CD14-positive monocyte (primary cell): Measurements from ENCODE around the gene NT5C3B. TPM values are rescaled to one million over a fixed set of nuclear protein-coding genes. Genes with fewer than 3 reads are reported as not detected.

ENCODE experiments used
- DNase-seq, 3 donors: peaks; one replicate each; pipeline ENCODE4 v3.0.0-alpha.2; 2011 to 2022
- H2AFZ ChIP-seq: 2 replicates; pipeline ENCODE4 v1.6.0; 2012; ENCODE audit warnings: mild to moderate bottlenecking, low read depth, low read length, inconsistent platforms; ENCODE audit not compliant: insufficient read depth, poor library complexity, severe bottlenecking
- H3K27ac ChIP-seq, 2 donors: 1 replicate in 1 of 2; 2 replicates in 1 of 2; pipeline ENCODE4 v1.5.1; 2012 to 2013; ENCODE audit warnings: low read length in 2 of 2, control low read depth in 1 of 2, inconsistent platforms in 1 of 2, low read depth in 1 of 2, mild to moderate bottlenecking in 1 of 2
- H3K27me3 ChIP-seq, 2 donors: one replicate each; pipeline versions ENCODE4 v1.6.0 to v1.6.1; 2011 to 2013; ENCODE audit warnings: low read length in 2 of 2; ENCODE audit not compliant: control insufficient read depth in 2 of 2, insufficient read depth in 2 of 2
- H3K36me3 ChIP-seq, 2 donors: replicated peaks in 1 of 2; 1 replicate in 1 of 2; 2 replicates in 1 of 2; pipeline versions ENCODE4 v1.5.1 to v1.6.1; 2012 to 2013; ENCODE audit warnings: low read length in 2 of 2, control low read depth in 1 of 2, inconsistent platforms in 1 of 2, mild to moderate bottlenecking in 1 of 2; ENCODE audit not compliant: insufficient read depth in 2 of 2, control insufficient read depth in 1 of 2
- H3K4me1 ChIP-seq, 2 donors: 1 replicate in 1 of 2; 2 replicates in 1 of 2; pipeline versions ENCODE4 v1.5.1 to v1.6.1; 2012 to 2013; ENCODE audit warnings: low read length in 2 of 2, control low read depth in 1 of 2, inconsistent platforms in 1 of 2, mild to moderate bottlenecking in 1 of 2, moderate library complexity in 1 of 2; ENCODE audit not compliant: insufficient read depth in 2 of 2, control insufficient read depth in 1 of 2
- H3K4me2 ChIP-seq: replicated peaks from 2 replicates; pipeline ENCODE3; 2012; ENCODE audit warnings: low read length, moderate library complexity, mild to moderate bottlenecking; ENCODE audit not compliant: poor library complexity, severe bottlenecking; ENCODE audit errors: extremely low read depth
- H3K4me3 ChIP-seq, 3 experiments: fragments of 200-600 bp in 1 of 3; sonication (generic) in 1 of 3; replicated peaks in 1 of 3; 1 replicate in 2 of 3; 2 replicates in 1 of 3; pipeline ENCODE4 v1.5.1; 2011 to 2013; ENCODE audit warnings: low read length in 3 of 3, mild to moderate bottlenecking in 3 of 3, control low read depth in 2 of 3, low read depth in 2 of 3, inconsistent platforms in 1 of 3, moderate library complexity in 1 of 3
- H3K79me2 ChIP-seq: 2 replicates; pipeline ENCODE4 v1.6.0; 2012; ENCODE audit warnings: mild to moderate bottlenecking, control low read depth, inconsistent platforms, low read length, moderate library complexity; ENCODE audit not compliant: insufficient read depth
- H3K9ac ChIP-seq: 2 replicates; pipeline ENCODE4 v1.6.0; 2017; ENCODE audit warnings: low read length, mild to moderate bottlenecking; ENCODE audit not compliant: insufficient read depth, poor library complexity, severe bottlenecking
- H3K9me3 ChIP-seq, 2 donors: replicated peaks in 1 of 2; 1 replicate in 1 of 2; 2 replicates in 1 of 2; pipeline versions ENCODE4 v1.5.1 to v1.6.1; 2012 to 2013; ENCODE audit warnings: low read length in 2 of 2, control low read depth in 1 of 2; ENCODE audit not compliant: control insufficient read depth in 1 of 2, insufficient read depth in 1 of 2
- H4K20me1 ChIP-seq: 2 replicates; pipeline ENCODE4 v1.6.0; 2012; ENCODE audit warnings: mild to moderate bottlenecking, low read length, control low read depth, moderate library complexity; ENCODE audit not compliant: insufficient read depth
- H3K27ac Mint-ChIP-seq, 7 donors: one replicate each; pipeline ENCODE4 v1.8.0; 2020; ENCODE audit warnings: mild to moderate bottlenecking in 7 of 7, mixed read lengths in 7 of 7, moderate library complexity in 6 of 7, inconsistent platforms in 2 of 7
- H3K27me3 Mint-ChIP-seq, 3 donors: one replicate each; pipeline ENCODE4 v1.8.0; 2021 to 2022; ENCODE audit warnings: low read depth in 3 of 3, mild to moderate bottlenecking in 3 of 3, mixed read lengths in 3 of 3, moderate library complexity in 3 of 3, inconsistent platforms in 1 of 3
- H3K36me3 Mint-ChIP-seq, 2 donors: one replicate each; pipeline ENCODE4 v1.8.0; 2020; ENCODE audit warnings: mixed read lengths in 2 of 2, inconsistent platforms in 1 of 2, mild to moderate bottlenecking in 1 of 2
- H3K4me1 Mint-ChIP-seq: one replicate; pipeline ENCODE4 v1.8.0; 2020; ENCODE audit warnings: mild to moderate bottlenecking, mixed read lengths
- H3K4me3 Mint-ChIP-seq, 2 donors: one replicate each; pipeline ENCODE4 v1.8.0; 2020; ENCODE audit warnings: mild to moderate bottlenecking in 2 of 2, mixed read lengths in 2 of 2, moderate library complexity in 1 of 2
- H3K9me3 Mint-ChIP-seq, 7 donors: one replicate each; pipeline ENCODE4 v1.8.0; 2020 to 2022; ENCODE audit warnings: mixed read lengths in 7 of 7, mild to moderate bottlenecking in 6 of 7, moderate library complexity in 6 of 7, inconsistent platforms in 2 of 7
- CTCF ChIP-seq: fragments of 200-600 bp; IDR thresholded peaks from one replicate; pipeline ENCODE4 v1.8.0; 2022; ENCODE audit warnings: antibody characterized with exemption, mild to moderate bottlenecking
- WGBS: methylation state at CpG from one replicate; pipeline ENCODE4 v1.1.5; 2013; ENCODE audit warnings: missing lambda C conversion rate; ENCODE audit not compliant: insufficient coverage; 5-methylcytosine and 5-hydroxymethylcytosine counted together
- intact Hi-C, 2 donors: fragments of 100-400 bp; cut with micrococcal nuclease; formaldehyde crosslinking; loops; one replicate each; pipeline versions ENCODE4 v1.15.0 to v1.15.1; 2023
- polyA plus RNA-seq, 3 donors: library from polyadenylated mRNA; depleted of rRNA in 1 of 3; unstranded in 2 of 3; stranded (reverse) in 1 of 3; fragments of 300-500 nt in 2 of 3; fragments of >200 nt in 1 of 3; fragmentation: Illumina TruSeq in 2 of 3; gene quantifications; 1 replicate in 2 of 3; 2 replicates in 1 of 3; pipeline ENCODE4 v1.2.3, GENCODE V29; 2012 to 2021

NT5C3B gene
- polyA plus RNA-seq, 3 donors = 11.5 to 14.2 (median 13.5) TPM

- no peak for TF ChIP-seq CTCF
Observed at GRCh38 chr17:41837761-41838538, 1.9 kb upstream of the NT5C3B start, which contains the start of gene KLHL10. Gene KLHL10 (plus strand): TSS chr17:41837825. CDS start chr17:41837933, 108 bp downstream.

GRCh38 chr17:41836550-41837196 is 641 bp upstream of the NT5C3B start:
- Mint-ChIP-seq H3K36me3 (no peaks in the 10 kb centered on the region), H3K27me3 (peaks cover 22 to 34% (median 25%) of the 10 kb centered on the region in 3 donors), H3K27ac (no peak overlapping the region), H3K4me3 (peak overlapping the region; percentile 79 to 80), H3K4me1 (peaks cover 12% of the 10 kb centered on the region), H3K9me3 (peaks cover 0 to 3% (median 0%) of the 10 kb centered on the region in 7 donors)
- Histone ChIP-seq H2AFZ (peak overlapping the region; percentile 98), H3K4me3 (peak overlapping the region in 1 of 3 experiments; percentile 86), H3K4me1 (peaks cover 11 to 16% of the 10 kb centered on the region in 2 donors), H3K27ac (no peak overlapping the region), H3K36me3 (no peaks in the 10 kb centered on the region), H3K9ac (no peak overlapping the region), H3K27me3 (peaks cover 2 to 8% of the 10 kb centered on the region in 2 donors), H3K79me2 (no peaks in the 10 kb centered on the region), H3K9me3 (no peaks in the 10 kb centered on the region), H4K20me1 (no peaks in the 10 kb centered on the region), H3K4me2 (peak overlapping the region; percentile 99)
- intact Hi-C loops = no loop called here
- TF ChIP-seq CTCF = no peak
- DNase-seq = no peak
- 46% methylated on average over 14 of the region's 21 CpGs for WGBS

More at GRCh38 chr17:41837761-41838538, 1.9 kb upstream of the NT5C3B start, which contains the start of gene KLHL10:
- no peak for DNase-seq
- peak within 1 kb of the TSS; percentile 99 for H3K4me2 ChIP-seq
- Mint-ChIP-seq H3K9me3 (peaks cover 0 to 3% (median 0%) of the 10 kb centered on the region in 7 donors), H3K27ac (no peak within 1 kb of the TSS), H3K36me3 (no peaks in the 10 kb centered on the region), H3K4me3 (peak within 1 kb of the TSS; percentile 79 to 80), H3K27me3 (peaks cover 22 to 34% (median 25%) of the 10 kb centered on the region in 3 donors), H3K4me1 (peaks cover 12% of the 10 kb centered on the region)
- 97% methylated on average over 10 of the region's 15 CpGs for WGBS
- H3K27me3 ChIP-seq = peaks cover 2 to 8% of the 10 kb centered on the region in 2 donors
- intact Hi-C loops = no loop called here
- no peak within 1 kb of the TSS for H3K9ac ChIP-seq
- peak within 1 kb of the TSS; percentile 98 for H2AFZ ChIP-seq
- H3K4me1 ChIP-seq = peaks cover 11 to 16% of the 10 kb centered on the region in 2 donors
- H3K9me3 ChIP-seq = no peaks in the 10 kb centered on the region
- no peak within 1 kb of the TSS for H3K4me3 ChIP-seq
- H3K36me3 ChIP-seq = no peaks in the 10 kb centered on the region
- no peaks in the 10 kb centered on the region for H3K79me2 ChIP-seq
- H4K20me1 ChIP-seq = no peaks in the 10 kb centered on the region
- no peak within 1 kb of the TSS for H3K27ac ChIP-seq
